HepG2 (cell line): ENCODE data around the gene TMEM253. TPM values are rescaled to one million over a fixed set of nuclear protein-coding genes. Genes with fewer than 3 reads are reported as not detected.
A peak's percentile ranks its signal among the peaks of the same experiment; 100 is the strongest.

Experiments used
- AFF4 ChIP-seq: sonication (generic); formaldehyde crosslinking; IDR thresholded peaks from 2 replicates; pipeline ENCODE4 v1.4.0; 2020; ENCODE audit warnings: missing genetic modification reagents
- DR1 ChIP-seq: sonication (generic); formaldehyde crosslinking; IDR thresholded peaks from 2 replicates; pipeline ENCODE4 v1.8.0; 2021; ENCODE audit warnings: mild to moderate bottlenecking, missing genetic modification reagents, inconsistent platforms
- EED ChIP-seq: sonication (generic); formaldehyde crosslinking; IDR thresholded peaks from 2 replicates; pipeline ENCODE4 v1.5.0; 2020; ENCODE audit warnings: mild to moderate bottlenecking, missing genetic modification reagents
- FOXO4 ChIP-seq: sonication (generic); formaldehyde crosslinking; conservative IDR thresholded peaks from 2 replicates; pipeline ENCODE4 v1.8.1; 2023; ENCODE audit warnings: missing genetic modification reagents
- HIVEP1 ChIP-seq: sonication (generic); formaldehyde crosslinking; IDR thresholded peaks from 2 replicates; pipeline ENCODE4 v1.4.0; 2020; ENCODE audit warnings: mild to moderate bottlenecking, missing genetic modification reagents
- HOXA3 ChIP-seq: sonication (generic); formaldehyde crosslinking; IDR thresholded peaks from 2 replicates; pipeline ENCODE4 v1.5.0; 2020; ENCODE audit warnings: missing genetic modification reagents
- KAT7 ChIP-seq: IDR thresholded peaks from 2 replicates; pipeline ENCODE4 v1.6.1; 2018; ENCODE audit warnings: borderline replicate concordance, missing compliant biosample characterization
- MATR3 ChIP-seq: sonication (generic); formaldehyde crosslinking; IDR thresholded peaks from 2 replicates; pipeline ENCODE4 v1.4.0; 2020; ENCODE audit warnings: missing genetic modification reagents
- NR3C1 ChIP-seq: sonication (generic); formaldehyde crosslinking; IDR thresholded peaks from 2 replicates; pipeline ENCODE4 v1.4.0; 2020; ENCODE audit warnings: missing genetic modification reagents
- PHF8 ChIP-seq: sonication (generic); formaldehyde crosslinking; IDR thresholded peaks from 2 replicates; pipeline ENCODE4 v1.5.0; 2020; ENCODE audit warnings: missing genetic modification reagents
- RAD51 ChIP-seq: fragments of 450-650 bp; IDR thresholded peaks from 2 replicates; pipeline ENCODE4 v1.6.1; 2016; ENCODE audit warnings: borderline replicate concordance
- SSRP1 ChIP-seq: IDR thresholded peaks from 2 replicates; pipeline ENCODE4 v1.6.1; 2016; ENCODE audit warnings: control low read depth
- TAF1 ChIP-seq: sonication (generic); formaldehyde crosslinking; IDR thresholded peaks from 2 replicates; pipeline ENCODE4 v1.4.0; 2020; ENCODE audit warnings: missing genetic modification reagents
- TEF ChIP-seq: sonication (generic); formaldehyde crosslinking; IDR thresholded peaks from 2 replicates; pipeline ENCODE4 v1.5.0; 2020; ENCODE audit warnings: missing genetic modification reagents
- ZFY ChIP-seq: sonication (generic); formaldehyde crosslinking; IDR thresholded peaks from 2 replicates; pipeline ENCODE4 v1.4.0; 2020; ENCODE audit warnings: missing genetic modification reagents
- ZNF276 ChIP-seq: sonication (generic); formaldehyde crosslinking; IDR thresholded peaks from 2 replicates; pipeline ENCODE4 v1.4.0; 2020; ENCODE audit warnings: mild to moderate bottlenecking, low read depth, missing genetic modification reagents
- ZNF747 ChIP-seq: sonication (generic); formaldehyde crosslinking; IDR thresholded peaks from 2 replicates; pipeline ENCODE4 v1.8.1; 2023; ENCODE audit warnings: missing genetic modification reagents, mild to moderate bottlenecking, borderline replicate concordance
- ZNF800 ChIP-seq: sonication (generic); formaldehyde crosslinking; IDR thresholded peaks from 2 replicates; pipeline ENCODE4 v1.4.0; 2020; ENCODE audit warnings: missing genetic modification reagents
- polyA plus RNA-seq, 8 experiments: library from polyadenylated mRNA; depleted of rRNA in 3 of 8; stranded (reverse) in 7 of 8; unstranded in 1 of 8; fragments of >200 nt; fragmentation: Illumina TruSeq in 4 of 8; extraction: Trizol in 4 of 8; gene quantifications; 2 replicates each; pipeline versions ENCODE4 v1.2.1 to v1.2.3, GENCODE V29; 2011 to 2016; ENCODE audit warnings: low read depth in 4 of 8, missing spikeins in 1 of 8, mixed read lengths in 1 of 8; ENCODE audit not compliant: insufficient read depth in 1 of 8
- total RNA-seq, 5 experiments: library from RNA; depleted of rRNA; stranded (reverse); fragments of >200 nt; fragmentation: Illumina TruSeq; extraction: Trizol; gene quantifications; 2 replicates each; pipeline ENCODE4 v1.2.3, GENCODE V29; 2016; ENCODE audit warnings: low read depth in 1 of 5

Gene TMEM253
- total and polyA plus RNA-seq, 2 of the 13 experiments (the other 11 are each of a cell fraction or from before 2014, with no cell fraction given) = 0.29 to 0.45 TPM

- TF ChIP-seq PHF8 (CRISPR knock-in tag) (no peak; the same call in 1 of the 2 replicates), EED (CRISPR knock-in tag) (no peak), MATR3 (CRISPR knock-in tag) (0 out of 2 replicates have a peak, but pooled peaks have one; percentile 31), TEF (CRISPR knock-in tag) (no peak), DR1 (CRISPR knock-in tag) (no peak), ZNF747 (no peak), HIVEP1 (CRISPR knock-in tag) (no peak), TAF1 (CRISPR knock-in tag) (peak; percentile 17; the same call in 1 of the 2 replicates), SSRP1 (CRISPR knock-in tag) (no peak; the same call in 1 of the 2 replicates), ZFY (CRISPR knock-in tag) (no peak; the same call in 1 of the 2 replicates), NR3C1 (CRISPR knock-in tag) (no peak), HOXA3 (CRISPR knock-in tag) (no peak; the same call in 1 of the 2 replicates), FOXO4 (CRISPR knock-in tag) (no peak), KAT7 (CRISPR knock-in tag) (no peak), ZNF800 (no peak), AFF4 (no peak), RAD51 (no peak), ZNF276 (CRISPR knock-in tag) (no peak)
Measured at GRCh38 chr14:21071225-21072030, 29.4 kb upstream of the TMEM253 start (continued).
